Neural progenitor cell (in vitro differentiated cells): ENCODE measurements around the gene PSMD2. TPM values are rescaled to one million over a fixed set of nuclear protein-coding genes. Genes with fewer than 3 reads are reported as not detected.

Experiments used
- DNase-seq: peaks from one replicate; pipeline ENCODE4 v3.0.0-alpha.2; 2016; ENCODE audit warnings: low spot score
- H2AFZ ChIP-seq: fragments of 200-600 bp; sonication (generic); replicated peaks from 2 replicates; pipeline ENCODE4 v1.6.1; 2016; ENCODE audit warnings: antibody characterized with exemption
- H3F3A ChIP-seq: fragments of 200-600 bp; sonication (generic); 2 replicates; pipeline ENCODE4 v1.6.1; 2016; ENCODE audit warnings: antibody characterized with exemption, low read depth
- H3K27ac ChIP-seq: fragments of 200-600 bp; sonication (generic); 2 replicates; pipeline ENCODE4 v1.5.1; 2016; ENCODE audit warnings: mild to moderate bottlenecking
- H3K27me3 ChIP-seq: fragments of 200-600 bp; sonication (generic); 2 replicates; pipeline ENCODE4 v1.6.1; 2016; ENCODE audit warnings: mild to moderate bottlenecking, moderate library complexity
- H3K36me3 ChIP-seq: fragments of 200-600 bp; sonication (generic); 2 replicates; pipeline ENCODE4 v1.5.1; 2016
- H3K4me1 ChIP-seq: fragments of 200-600 bp; sonication (generic); 2 replicates; pipeline ENCODE4 v1.6.1; 2016; ENCODE audit warnings: mixed run types
- H3K4me2 ChIP-seq: fragments of 200-600 bp; sonication (generic); 2 replicates; pipeline ENCODE4 v1.6.1; 2016
- H3K4me3 ChIP-seq: fragments of 200-600 bp; sonication (generic); 2 replicates; pipeline ENCODE4 v1.5.1; 2016
- H3K79me2 ChIP-seq: fragments of 200-600 bp; sonication (generic); 2 replicates; pipeline ENCODE4 v1.6.1; 2016; ENCODE audit warnings: low read depth
- H3K9ac ChIP-seq: fragments of 200-600 bp; sonication (generic); 2 replicates; pipeline ENCODE4 v1.6.1; 2016
- H3K9me3 ChIP-seq: fragments of 200-600 bp; sonication (generic); 2 replicates; pipeline ENCODE4 v1.5.1; 2016; ENCODE audit warnings: low read depth
- H4K20me1 ChIP-seq: fragments of 200-600 bp; sonication (generic); 2 replicates; pipeline ENCODE4 v1.6.1; 2016; ENCODE audit warnings: low read depth
- H3K27ac Mint-ChIP-seq: 3 replicates; pipeline ENCODE4 v1.8.0; 2021; ENCODE audit warnings: mixed read lengths
- H3K27me3 Mint-ChIP-seq: 2 replicates; pipeline ENCODE4 v1.8.0; 2022; ENCODE audit warnings: low read depth, mild to moderate bottlenecking, inconsistent platforms, moderate library complexity, mixed read lengths; ENCODE audit not compliant: insufficient read depth
- H3K36me3 Mint-ChIP-seq: 3 replicates; pipeline ENCODE4 v1.8.0; 2021; ENCODE audit warnings: mixed read lengths
- H3K4me1 Mint-ChIP-seq: 3 replicates; pipeline ENCODE4 v1.8.0; 2021; ENCODE audit warnings: mixed read lengths
- H3K4me3 Mint-ChIP-seq: 3 replicates; pipeline ENCODE4 v1.8.0; 2021; ENCODE audit warnings: mild to moderate bottlenecking, moderate library complexity, mixed read lengths
- H3K9me3 Mint-ChIP-seq: 3 replicates; pipeline ENCODE4 v1.8.0; 2020; ENCODE audit warnings: mixed read lengths
- CTCF ChIP-seq: fragments of 200-600 bp; sonication (generic); IDR thresholded peaks from 2 replicates; pipeline ENCODE4 v1.5.1; 2017; ENCODE audit warnings: antibody characterized with exemption, mild to moderate bottlenecking
- EZH2 ChIP-seq: fragments of 200-600 bp; sonication (generic); IDR thresholded peaks from 2 replicates; pipeline ENCODE4 v1.6.1; 2017; ENCODE audit warnings: antibody characterized with exemption, mild to moderate bottlenecking, moderate library complexity
- EZH2phosphoT487 ChIP-seq: fragments of 200-600 bp; sonication (generic); IDR thresholded peaks from 2 replicates; pipeline ENCODE4 v1.6.1; 2017; ENCODE audit warnings: antibody characterized with exemption
- total RNA-seq: library from RNA; depleted of rRNA; stranded (reverse); fragments of >200 nt; gene quantifications from 2 replicates; pipeline ENCODE4 v1.2.3, GENCODE V29; 2015; ENCODE audit warnings: low replicate concordance

The PSMD2 gene
- total RNA-seq, 1 donor from 2014 or later, result 234 TPM

- peak; percentile 71 for TF ChIP-seq CTCF
- TF ChIP-seq EZH2phosphoT487, result no peak
- TF ChIP-seq EZH2, result no peak
- no peak overlapping the region for H3K27ac Mint-ChIP-seq
- no peaks in the 10 kb centered on the region for H3K36me3 Mint-ChIP-seq
- DNase-seq, result peak; percentile 77
- H3K36me3 ChIP-seq, result no peaks in the 10 kb centered on the region
- H3K9me3 Mint-ChIP-seq, result no peaks in the 10 kb centered on the region
- H3K4me2 ChIP-seq, result no peak overlapping the region
- H3K27me3 Mint-ChIP-seq, result peaks cover 11% of the 10 kb centered on the region
- H3K9ac ChIP-seq, result no peak overlapping the region
- no peak overlapping the region for H3K4me3 ChIP-seq
- peaks cover 6% of the 10 kb centered on the region for H3K27me3 ChIP-seq
- no peak overlapping the region for H3K4me3 Mint-ChIP-seq
- H3K4me1 ChIP-seq, result no peaks in the 10 kb centered on the region
- H3K27ac ChIP-seq, result no peak overlapping the region
- H3K79me2 ChIP-seq, result no peaks in the 10 kb centered on the region
- H2AFZ ChIP-seq, result no peak overlapping the region
- H4K20me1 ChIP-seq, result no peaks in the 10 kb centered on the region
- no peaks in the 10 kb centered on the region for H3F3A ChIP-seq
- peaks cover 4% of the 10 kb centered on the region for H3K4me1 Mint-ChIP-seq
- no peaks in the 10 kb centered on the region for H3K9me3 ChIP-seq
These were observed 9.6 kb upstream of the PSMD2 start for GRCh38 chr3:184289426-184289938.

- no peaks in the 10 kb centered on the region for H3K36me3 Mint-ChIP-seq
- Histone ChIP-seq H3K27ac (no peak overlapping the region), H3K4me1 (no peaks in the 10 kb centered on the region), H3K4me2 (no peak overlapping the region), H2AFZ (no peak overlapping the region), H3F3A (no peaks in the 10 kb centered on the region), H3K36me3 (no peaks in the 10 kb centered on the region), H4K20me1 (no peaks in the 10 kb centered on the region), H3K9me3 (no peaks in the 10 kb centered on the region), H3K4me3 (no peak overlapping the region), H3K79me2 (no peaks in the 10 kb centered on the region), H3K9ac (no peak overlapping the region), H3K27me3 (peaks cover 6% of the 10 kb centered on the region)
- no peaks in the 10 kb centered on the region for H3K9me3 Mint-ChIP-seq
- H3K4me1 Mint-ChIP-seq, result no peaks in the 10 kb centered on the region
- H3K4me3 Mint-ChIP-seq, result no peak overlapping the region
- no peak for DNase-seq
- H3K27me3 Mint-ChIP-seq, result peaks cover 11% of the 10 kb centered on the region
- TF ChIP-seq EZH2phosphoT487 (no peak), EZH2 (no peak), CTCF (no peak)
- H3K27ac Mint-ChIP-seq, result no peak overlapping the region
These were observed 8.7 kb upstream of the PSMD2 start for GRCh38 chr3:184290331-184290730.

- H3K9me3 Mint-ChIP-seq, result no peaks in the 10 kb centered on the region
- Histone ChIP-seq H3K79me2 (no peaks in the 10 kb centered on the region), H3F3A (no peaks in the 10 kb centered on the region), H3K36me3 (no peaks in the 10 kb centered on the region), H3K27ac (no peak overlapping the region), H3K9ac (no peak overlapping the region), H2AFZ (no peak overlapping the region), H3K9me3 (no peaks in the 10 kb centered on the region), H3K4me1 (no peaks in the 10 kb centered on the region), H4K20me1 (no peaks in the 10 kb centered on the region), H3K4me2 (no peak overlapping the region), H3K27me3 (peaks cover 6% of the 10 kb centered on the region), H3K4me3 (no peak overlapping the region)
- TF ChIP-seq CTCF, result no peak
- no peak for TF ChIP-seq EZH2
- TF ChIP-seq EZH2phosphoT487, result no peak
- H3K4me3 Mint-ChIP-seq, result no peak overlapping the region
- no peaks in the 10 kb centered on the region for H3K36me3 Mint-ChIP-seq
- no peak for DNase-seq
- H3K27ac Mint-ChIP-seq, result no peak overlapping the region
- peaks cover 11% of the 10 kb centered on the region for H3K27me3 Mint-ChIP-seq
- H3K4me1 Mint-ChIP-seq, result no peaks in the 10 kb centered on the region
These were observed 7.8 kb upstream of the PSMD2 start for GRCh38 chr3:184291044-184291737.
